DMS114 treated with DMSO at 0.1 percent for 48 hours (cell line): Measurements from ENCODE around the gene HEPACAM.
"Not testable (repeated sequence)": the region's sequence is repeated elsewhere in the genome, so short reads cannot be mapped to it uniquely, and the experiment has no call there.

Experiments
- DNase-seq: peaks from one replicate; lab custom pipeline; 2025; ENCODE audit not compliant: unreplicated experiment; lab: John Stamatoyannopoulos, UW

The HEPACAM gene

GRCh38 chr11:124935548-124936514 lies at the start of gene HEPACAM:
HEPACAM (minus strand) TSS chr11:124936047; CDS start chr11:124936006, 41 bp downstream.
- no peak for DNase-seq

DNA sequence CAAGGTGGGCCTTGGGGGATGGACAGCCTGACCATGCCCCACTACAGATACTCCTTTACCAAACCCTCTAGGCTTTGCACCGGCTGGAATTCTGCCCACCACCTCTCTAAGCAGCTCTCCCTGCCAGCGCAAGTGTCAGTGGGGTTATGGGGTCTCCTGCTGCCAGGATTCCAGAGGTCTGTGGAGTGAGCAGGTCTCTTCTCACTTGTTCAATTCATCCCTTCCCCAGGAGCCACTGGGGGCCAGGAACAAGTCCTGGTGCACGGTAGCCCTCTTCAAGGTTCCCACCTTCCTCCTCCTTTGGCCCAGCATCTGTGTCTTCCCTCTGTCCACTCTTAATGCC lies 48.6 kb upstream of the HEPACAM start:
- no peak for DNase-seq

- DNase-seq, result no peak
Observed at GRCh38 chr11:124983674-124984511, 48.0 kb upstream of the HEPACAM start.

- DNase-seq, result no peak
Observed at GRCh38 chr11:124982043-124982442, 46.2 kb upstream of the HEPACAM start.

GRCh38 chr11:124978316-124978715 lies 42.5 kb upstream of the HEPACAM start:
- DNase-seq, result no peak

DNA sequence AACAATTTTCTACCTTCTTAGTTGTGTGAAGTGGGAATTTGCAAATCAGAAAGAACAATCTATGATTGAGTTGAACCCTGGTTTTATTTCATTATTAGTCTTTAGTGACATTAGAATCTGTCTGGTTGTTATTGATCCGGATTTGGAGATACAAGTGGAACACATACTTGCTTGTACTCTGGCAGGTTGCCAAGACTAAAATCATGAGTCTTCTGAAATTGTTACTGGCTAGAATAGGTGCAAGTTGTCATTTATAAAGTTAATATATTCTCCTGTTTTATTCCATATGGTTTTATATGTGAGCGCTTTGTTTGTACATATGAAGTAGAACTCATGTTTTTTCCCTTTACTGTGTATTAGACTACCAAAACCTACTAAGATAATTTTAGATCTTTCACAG lies 41.2 kb upstream of the HEPACAM start:
- no peak for DNase-seq

DNA sequence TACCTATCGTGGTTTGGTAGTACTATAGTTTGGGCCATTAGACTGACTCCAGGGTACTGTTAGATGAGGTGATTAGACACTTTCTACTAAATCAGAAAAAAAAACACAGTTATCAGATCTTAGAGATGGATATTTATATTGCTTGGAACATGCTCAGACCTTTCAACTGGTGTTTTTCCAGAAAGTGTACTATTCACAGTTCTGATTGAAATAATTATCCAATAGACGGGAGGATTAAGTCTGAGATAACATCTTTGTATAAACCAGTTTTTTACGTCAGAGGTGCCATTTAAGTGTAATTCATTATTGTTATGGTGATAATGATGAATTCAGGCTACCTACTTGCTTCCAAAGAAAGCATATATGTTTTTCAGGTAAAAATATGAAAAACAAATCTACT lies 40.7 kb upstream of the HEPACAM start:
- DNase-seq, result no peak

- DNase-seq, result no peak
Observed at GRCh38 chr11:124971810-124972209, 36.0 kb upstream of the HEPACAM start.

GRCh38 chr11:124970925-124971324 lies 35.1 kb upstream of the HEPACAM start:
- no peak for DNase-seq

DNA sequence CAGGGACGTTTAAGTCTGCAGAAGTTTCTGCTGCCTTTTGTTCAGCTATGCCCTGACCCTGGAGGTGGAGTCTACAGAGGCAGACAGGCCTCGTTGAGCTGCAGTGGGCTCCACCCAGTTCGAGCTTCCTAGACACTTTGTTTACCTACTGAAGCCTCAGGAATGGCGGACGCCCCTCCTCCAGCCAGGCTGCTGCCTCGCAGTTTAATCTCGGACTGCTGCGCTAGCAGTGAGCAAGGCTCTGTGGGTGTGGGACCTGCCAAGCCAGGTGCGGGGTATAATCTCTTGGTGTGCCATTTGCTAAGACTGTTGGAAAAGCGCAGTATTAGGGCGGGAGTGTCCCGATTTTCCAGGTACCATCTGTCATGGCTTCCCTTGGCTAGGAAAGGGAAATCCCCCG lies 32.4 kb upstream of the HEPACAM start:
- not testable (repeated sequence) for DNase-seq

DNA sequence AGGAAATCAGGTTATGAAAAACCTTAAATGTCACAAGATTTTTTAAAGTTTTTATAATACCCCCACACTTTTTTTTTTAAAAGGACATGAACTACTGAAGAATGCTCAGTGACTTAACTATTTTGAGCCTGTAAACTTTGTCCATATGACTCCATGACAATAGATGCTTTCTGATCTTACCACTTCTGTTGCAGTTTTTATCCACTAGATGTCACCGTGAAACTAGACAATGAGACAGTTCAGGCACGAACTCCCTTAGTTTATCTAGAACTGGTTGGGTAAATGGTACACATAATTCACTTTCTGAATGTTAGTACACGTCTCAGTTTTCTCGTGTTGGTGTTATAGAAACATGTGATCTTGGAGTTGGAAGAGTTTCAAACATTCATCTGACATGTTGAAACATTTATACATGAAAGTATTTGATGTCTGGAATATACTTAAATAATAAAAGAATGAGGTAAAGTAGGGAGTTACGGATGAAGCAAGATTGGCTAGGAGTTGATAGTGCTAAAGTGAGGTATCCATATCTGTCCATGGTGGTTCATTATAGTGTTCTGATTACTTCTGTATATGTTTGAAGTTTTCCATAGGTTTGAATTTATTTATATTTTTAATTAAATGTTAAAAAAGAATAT lies 26.2 kb upstream of the HEPACAM start:
- DNase-seq, result peak; percentile 52

- no peak for DNase-seq
Observed at GRCh38 chr11:124955035-124955434, 19.2 kb upstream of the HEPACAM start.

DNA sequence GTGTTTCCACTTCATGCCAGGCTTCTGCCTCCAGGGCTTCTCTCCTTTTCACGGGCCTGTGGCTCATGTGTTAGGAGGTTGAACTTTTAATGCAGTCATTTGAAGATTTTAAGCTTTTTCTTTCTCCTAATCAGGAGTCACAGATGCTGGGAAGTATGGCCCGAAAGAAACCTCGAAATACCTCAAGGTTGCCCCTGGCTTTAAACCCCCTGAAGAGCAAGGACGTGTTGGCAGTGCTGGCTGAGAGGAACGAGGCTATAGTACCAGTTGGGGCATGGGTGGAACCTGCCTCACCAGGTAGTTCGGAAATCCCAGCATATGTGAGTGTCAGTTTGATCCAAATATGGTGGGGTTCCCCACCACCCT lies 18.7 kb upstream of the HEPACAM start:
- no peak for DNase-seq

GRCh38 chr11:124953753-124954589 lies 18.1 kb upstream of the HEPACAM start, which contains the start of gene CCDC15:
CCDC15 (plus strand) TSS chr11:124954202; CDS start chr11:124954733, 531 bp downstream.
- DNase-seq, result peak; percentile 92

GRCh38 chr11:124951341-124951740 lies 15.5 kb upstream of the HEPACAM start:
- no peak for DNase-seq

DNA sequence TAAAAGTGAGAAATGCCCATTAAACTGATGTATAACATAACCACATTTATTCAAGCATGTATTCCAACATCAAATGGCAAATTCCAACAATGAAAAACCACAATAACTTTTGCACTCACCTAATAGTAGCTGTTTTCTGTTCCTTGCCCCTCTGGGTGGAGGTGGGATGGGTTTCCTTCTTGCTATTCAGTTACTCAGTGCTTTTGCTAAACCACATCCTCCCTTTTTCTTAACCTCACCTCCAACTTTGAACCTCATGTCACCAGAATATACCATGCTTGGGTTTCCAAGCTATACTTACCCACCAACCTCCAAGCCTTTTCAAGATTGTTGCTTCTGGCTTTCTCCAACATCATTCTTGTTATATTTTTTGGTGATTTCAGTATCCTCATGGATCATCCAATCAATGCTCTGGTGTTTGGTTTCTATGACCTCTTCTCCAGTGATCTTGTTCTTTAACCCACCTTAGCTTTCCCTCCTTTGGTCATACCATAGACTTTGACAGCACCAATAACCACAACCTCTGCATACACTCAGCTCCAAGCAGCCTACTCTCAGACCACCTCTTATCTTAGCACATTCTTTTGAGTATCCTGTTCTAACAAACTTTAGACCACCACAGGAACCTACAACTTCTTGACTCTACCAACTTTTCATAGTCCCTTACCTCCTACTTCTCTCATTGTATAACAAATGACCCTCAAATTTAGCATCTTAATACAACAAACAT lies 14.9 kb upstream of the HEPACAM start:
- DNase-seq, result no peak

DNA sequence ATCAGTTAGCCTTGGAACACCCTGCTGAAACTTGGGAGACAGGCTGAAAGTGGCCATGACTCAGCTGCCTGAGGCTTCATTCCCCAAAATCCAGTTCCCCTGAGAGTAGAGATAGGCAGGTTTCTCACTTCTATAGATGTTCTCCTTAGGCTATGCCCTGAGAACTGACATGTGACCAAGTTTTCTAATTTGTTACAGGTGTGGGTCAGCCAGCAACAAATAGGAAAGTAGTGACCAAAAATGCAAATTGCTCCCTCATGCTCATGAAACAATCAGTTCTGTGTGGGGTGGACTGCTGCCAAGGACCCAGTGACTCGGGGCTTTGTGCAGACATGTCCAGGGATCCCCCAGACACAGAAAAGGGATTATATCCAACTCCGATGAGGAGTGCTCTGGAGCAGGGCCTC lies 10.9 kb upstream of the HEPACAM start:
- no peak for DNase-seq

DNA sequence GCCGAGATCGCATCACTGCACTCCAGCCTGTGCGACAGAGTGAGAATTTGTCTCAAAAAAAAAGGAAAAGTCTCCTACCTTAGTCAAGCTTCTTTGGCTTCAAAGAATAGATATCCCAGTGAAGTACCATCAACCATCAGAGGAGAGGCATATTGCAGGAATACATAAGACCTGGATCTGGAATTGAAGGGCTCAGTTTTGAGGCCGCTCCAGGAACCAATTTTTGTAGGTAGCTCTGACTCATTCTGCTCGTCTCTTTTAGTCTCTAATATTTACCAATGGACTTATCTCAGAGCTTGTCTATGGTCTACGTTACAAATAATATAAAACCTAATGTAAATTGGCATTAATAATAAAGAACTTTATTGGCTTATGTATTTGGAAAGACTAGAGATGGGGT lies 10.0 kb upstream of the HEPACAM start:
- no peak for DNase-seq

GRCh38 chr11:124944565-124944964 lies 8.7 kb upstream of the HEPACAM start:
- no peak for DNase-seq

DNA sequence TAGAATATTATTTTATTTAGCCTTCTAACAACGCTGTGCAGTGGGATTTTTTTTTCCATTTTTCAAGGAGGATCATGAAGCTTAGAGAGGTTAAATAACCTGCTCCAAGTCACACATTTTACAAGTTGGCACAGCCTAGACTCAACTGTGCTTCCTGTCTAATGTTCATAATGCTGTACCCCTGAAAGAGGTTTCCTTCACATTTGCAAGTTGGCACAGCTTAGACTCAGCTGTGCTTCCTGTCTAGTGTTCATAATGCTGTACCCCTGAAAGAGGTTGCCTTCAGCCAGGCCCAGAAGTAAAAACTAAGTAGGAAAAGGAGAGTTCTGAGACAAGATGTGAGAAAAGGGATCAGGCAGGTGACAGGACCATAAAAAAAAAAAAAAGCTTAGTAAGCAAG lies 7.9 kb upstream of the HEPACAM start:
- no peak for DNase-seq
